Measurements from ENCODE around the gene CHRNA1. TPM values are rescaled to one million over a fixed set of nuclear protein-coding genes. Genes with fewer than 3 reads are reported as not detected.

Gene CHRNA1
- total and polyA plus RNA-seq, 9 of the 15 experiments (the other 6 are each of a cell fraction or from before 2014, with no cell fraction given), result not detected

- TF ChIP-seq MYBL2 (IDR thresholded peaks at IDR 0.05; ENCODE audit: low read depth) (no peak), MYBL2 (CRISPR knock-in tag; IDR thresholded peaks at IDR 0.05; ENCODE audit: borderline replicate concordance) (no peak), ZNF77 (CRISPR knock-in tag; IDR thresholded peaks at IDR 0.05) (no peak), ID3 (CRISPR knock-in tag; IDR thresholded peaks at IDR 0.05) (no peak), ID3 (tag; IDR thresholded peaks at IDR 0.05) (no peak)
Measured at GRCh38 chr2:174718591-174718990, 45.7 kb downstream of the CHRNA1 start (continued).

- ATAC-seq (no peak), FAIRE-seq (no peak)
- intact Hi-C loops (cut with micrococcal nuclease), result no loop called here
Measured at GRCh38 chr2:174717916-174718315, 46.4 kb downstream of the CHRNA1 start.

More at GRCh38 chr2:174717916-174718315, 46.4 kb downstream of the CHRNA1 start:
- DNase-seq (ENCODE audit: extremely low read depth in 1 of 4, low spot score in 3 of 4), result no peak
- Histone ChIP-seq H3K4me3 (no peak overlapping the region), H3K9me3 (replicated peaks; ENCODE audit: control insufficient read depth, insufficient read depth, low read depth, low read length) (no peaks in the 10 kb centered on the region), H4K20me1 (replicated peaks; ENCODE audit: control insufficient read depth, insufficient read depth, low read length) (no peaks in the 10 kb centered on the region), H2AFZ (ENCODE audit: low read depth, low read length) (no peak overlapping the region), H3K36me3 (ENCODE audit: control insufficient read depth, insufficient read depth, low read length) (no peaks in the 10 kb centered on the region), H3K9me1 (ENCODE audit: control insufficient read depth, insufficient read depth, low read length) (no peaks in the 10 kb centered on the region), H3K9ac (ENCODE audit: insufficient read depth in 1 of 2, low read depth in 2 of 2, low read length in 2 of 2) (no peak overlapping the region), H3K27ac (ENCODE audit: extremely low read depth, low read depth, low read length) (no peak overlapping the region), H3K27me3 (ENCODE audit: control insufficient read depth in 2 of 2, insufficient read depth in 2 of 2, low read length in 2 of 2) (peaks cover 0 to 9% of the 10 kb centered on the region in 2 experiments; a peak in 2 of 5 replicates), H3K4me2 (ENCODE audit: insufficient read depth, low read length) (no peak overlapping the region), H3K79me2 (ENCODE audit: control insufficient read depth, insufficient read depth, low read length) (no peaks in the 10 kb centered on the region), H3K4me1 (replicated peaks in 1 of 2; ENCODE audit: control insufficient read depth in 2 of 2, insufficient read depth in 2 of 2, low read length in 2 of 2) (no peaks in the 10 kb centered on the region)
- WGBS (ENCODE audit: insufficient coverage, low coverage, missing lambda C conversion rate), result 3% methylated on average over 3 of the region's 3 CpGs
- BruUV-seq (replicated peaks), result no TSS peak
- TF ChIP-seq AFF1 (IDR thresholded peaks at IDR 0.05; ENCODE audit: low read depth in 1 of 2, partially characterized antibody in 2 of 2) (no peak), TFE3 (CRISPR knock-in tag; IDR thresholded peaks at IDR 0.05) (no peak), CREB1 (IDR thresholded peaks at IDR 0.05) (no peak), CREB1 (CRISPR knock-in tag; IDR thresholded peaks at IDR 0.05) (no peak)
- CTCF ChIA-PET (ENCODE audit: low intra/inter-chr PET ratio), result no interaction called here
- in situ Hi-C loops (cut with MboI), result no loop called here
- POLR2A ChIA-PET, result interaction anchor here (0.5 to 1.6 kb wide), 2 partner anchors 29 to 360 kb away, joined by 3 read pairs; no protein-coding TSS in a partner anchor

Measured in K562 (cell line).